ENCODE measurements around the gene PARP1. TPM values are rescaled to one million over a fixed set of nuclear protein-coding genes. Genes with fewer than 3 reads are reported as not detected.

PARP1 gene
- total RNA-seq, 6 experiments from 2014 or later, result 62.5 to 95.6 (median 91.9) TPM

GRCh38 chr1:226366290-226366689 is 41.6 kb downstream of the PARP1 start:
- no peaks in the 10 kb centered on the region for H3K27me3 Mint-ChIP-seq (ENCODE audit: insufficient read depth)
- DNase-seq, result no peak
- no peak overlapping the region for H3K27ac Mint-ChIP-seq
- no peak overlapping the region for H3K4me3 Mint-ChIP-seq
- no peaks in the 10 kb centered on the region for H3K9me3 Mint-ChIP-seq
- H3K4me1 Mint-ChIP-seq (ENCODE audit: low read depth), result peaks cover 8% of the 10 kb centered on the region; the same call in 1 of the 2 replicates
- no peak for TF ChIP-seq CTCF (IDR thresholded peaks at IDR 0.05)
- H3K36me3 Mint-ChIP-seq (ENCODE audit: low read depth), result peaks cover 19% of the 10 kb centered on the region

- DNase-seq, result no peak
- Mint-ChIP-seq H3K27ac (no peak overlapping the region), H3K36me3 (ENCODE audit: low read depth) (peaks cover 24% of the 10 kb centered on the region), H3K4me3 (no peak overlapping the region), H3K9me3 (no peaks in the 10 kb centered on the region), H3K4me1 (ENCODE audit: low read depth) (peaks cover 8% of the 10 kb centered on the region; the same call in 1 of the 2 replicates), H3K27me3 (ENCODE audit: insufficient read depth) (no peaks in the 10 kb centered on the region)
- no peak for TF ChIP-seq CTCF (IDR thresholded peaks at IDR 0.05)
Observed at GRCh38 chr1:226365831-226366231, 42.1 kb downstream of the PARP1 start.

GRCh38 chr1:226364901-226365565 is 42.9 kb downstream of the PARP1 start:
- Mint-ChIP-seq H3K27me3 (ENCODE audit: insufficient read depth) (no peaks in the 10 kb centered on the region), H3K4me1 (ENCODE audit: low read depth) (peaks cover 8% of the 10 kb centered on the region; the same call in 1 of the 2 replicates), H3K36me3 (ENCODE audit: low read depth) (peaks cover 32% of the 10 kb centered on the region), H3K9me3 (no peaks in the 10 kb centered on the region), H3K4me3 (no peak overlapping the region), H3K27ac (no peak overlapping the region)
- no peak for TF ChIP-seq CTCF (IDR thresholded peaks at IDR 0.05)
- DNase-seq, result no peak

- peaks cover 8% of the 10 kb centered on the region; the same call in 1 of the 2 replicates for H3K4me1 Mint-ChIP-seq (ENCODE audit: low read depth)
- no peaks in the 10 kb centered on the region for H3K27me3 Mint-ChIP-seq (ENCODE audit: insufficient read depth)
- no peak for DNase-seq
- peaks cover 34% of the 10 kb centered on the region for H3K36me3 Mint-ChIP-seq (ENCODE audit: low read depth)
- no peaks in the 10 kb centered on the region for H3K9me3 Mint-ChIP-seq
- H3K27ac Mint-ChIP-seq, result no peak overlapping the region
- TF ChIP-seq CTCF (IDR thresholded peaks at IDR 0.05), result no peak
- H3K4me3 Mint-ChIP-seq, result no peak overlapping the region
Observed at GRCh38 chr1:226364514-226364899, 43.4 kb downstream of the PARP1 start.

GRCh38 chr1:226363801-226364513 is 43.9 kb downstream of the PARP1 start:
- peaks cover 39% of the 10 kb centered on the region for H3K36me3 Mint-ChIP-seq (ENCODE audit: low read depth)
- no peak overlapping the region for H3K4me3 Mint-ChIP-seq
- no peak for DNase-seq

More at GRCh38 chr1:226363801-226364513, 43.9 kb downstream of the PARP1 start:
- no peaks in the 10 kb centered on the region for H3K27me3 Mint-ChIP-seq (ENCODE audit: insufficient read depth)
- no peak overlapping the region for H3K27ac Mint-ChIP-seq
- H3K9me3 Mint-ChIP-seq, result no peaks in the 10 kb centered on the region
- peaks cover 8% of the 10 kb centered on the region; the same call in 1 of the 2 replicates for H3K4me1 Mint-ChIP-seq (ENCODE audit: low read depth)
- no peak for TF ChIP-seq CTCF (IDR thresholded peaks at IDR 0.05)
